GM12878 (cell line): Measurements from ENCODE around the gene SIGLEC14.

ENCODE experiments used
- BACH1 ChIP-seq: fragments of 450-650 bp; IDR thresholded peaks from 2 replicates; pipeline ENCODE4 v1.6.1; 2017; ENCODE audit warnings: mild to moderate bottlenecking, borderline replicate concordance
- CTCF ChIP-seq, 3 experiments: IDR thresholded peaks in 2 of 3; conservative IDR thresholded peaks in 1 of 3; 2 replicates each; pipeline ENCODE4 v1.5.1; 2011; ENCODE audit warnings: low read depth in 3 of 3, low read length in 3 of 3, mild to moderate bottlenecking in 3 of 3, control low read depth in 2 of 3, moderate library complexity in 2 of 3, inconsistent platforms in 1 of 3, mixed read lengths in 1 of 3; ENCODE audit not compliant: control insufficient read depth in 2 of 3, insufficient read depth in 1 of 3; ENCODE audit errors: extremely low read depth in 1 of 3

- no peak for TF ChIP-seq CTCF (IDR thresholded peaks at IDR 0.05 in 2 of 3, conservative IDR thresholded peaks at IDR 0.05 in 1 of 3; ENCODE audit: control insufficient read depth in 2 of 3, extremely low read depth in 1 of 3, insufficient read depth in 1 of 3, low read depth in 3 of 3, low read length in 3 of 3)
- no peak for TF ChIP-seq BACH1
Observed at GRCh38 chr19:51693819-51694218, 47.2 kb upstream of the SIGLEC14 start.
